NCI-H1092 (cell line): Measurements from ENCODE around the gene CHCHD6.
A peak's percentile ranks its signal among the peaks of the same experiment; 100 is the strongest.

Experiments
- DNase-seq: peaks from one replicate; lab custom pipeline; 2025; lab: John Stamatoyannopoulos, UW

The CHCHD6 gene

GRCh38 chr3:126743350-126743749 lies 39.3 kb downstream of the CHCHD6 start:
- DNase-seq, result no peak

DNA sequence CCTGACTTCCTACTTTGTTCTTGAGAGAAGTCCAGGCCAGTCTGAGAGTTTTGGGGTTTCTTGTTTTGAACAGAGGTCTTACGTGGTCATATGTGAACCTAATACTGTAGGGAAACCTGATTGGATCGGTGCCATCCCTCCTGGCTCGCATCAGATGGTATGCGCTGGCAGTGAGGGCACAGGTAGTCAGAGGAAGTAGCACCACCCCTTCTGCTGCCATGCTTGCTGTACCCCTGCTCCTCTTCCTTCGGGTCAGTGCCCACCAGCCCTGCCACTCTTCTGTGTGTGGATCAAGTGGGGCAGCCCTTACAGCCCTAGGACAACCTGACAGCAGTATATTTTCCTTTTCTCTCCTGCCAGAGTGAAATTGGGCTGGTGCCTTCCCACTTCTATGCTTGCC lies 39.7 kb downstream of the CHCHD6 start:
- no peak for DNase-seq

DNA sequence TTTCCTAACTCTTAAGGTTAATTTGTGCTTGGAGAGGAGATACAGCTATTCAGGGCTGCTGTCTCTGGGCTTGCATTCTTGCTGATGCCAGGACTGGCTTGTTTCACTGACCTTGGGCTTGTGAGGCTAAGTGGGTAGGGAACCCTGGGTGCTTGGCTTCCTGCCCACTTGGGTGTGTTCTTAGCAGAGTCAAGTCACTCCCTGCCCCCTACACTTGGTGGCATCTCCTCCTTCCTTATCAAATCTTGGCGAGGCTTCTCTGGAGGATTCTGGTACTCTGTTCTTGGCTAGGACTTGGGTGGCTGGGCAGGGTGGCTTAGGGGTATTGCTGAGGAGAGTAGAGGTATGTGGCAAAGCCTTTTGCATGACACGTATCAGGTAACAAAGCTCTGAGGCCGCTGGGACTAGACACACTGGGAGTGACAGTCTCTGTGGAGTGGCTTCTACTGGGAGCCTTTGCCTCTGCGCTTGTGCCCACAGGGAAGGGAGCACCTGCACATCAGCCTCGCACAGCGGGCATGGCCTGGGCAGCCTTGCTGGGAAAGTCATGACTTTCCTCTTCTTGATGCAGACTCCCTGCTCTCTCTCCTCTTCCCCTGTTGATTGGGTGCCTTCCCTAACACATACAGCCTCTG lies 41.8 kb downstream of the CHCHD6 start:
- DNase-seq, result no peak

- no peak for DNase-seq
Measured at GRCh38 chr3:126746395-126747177, 42.5 kb downstream of the CHCHD6 start.

DNA sequence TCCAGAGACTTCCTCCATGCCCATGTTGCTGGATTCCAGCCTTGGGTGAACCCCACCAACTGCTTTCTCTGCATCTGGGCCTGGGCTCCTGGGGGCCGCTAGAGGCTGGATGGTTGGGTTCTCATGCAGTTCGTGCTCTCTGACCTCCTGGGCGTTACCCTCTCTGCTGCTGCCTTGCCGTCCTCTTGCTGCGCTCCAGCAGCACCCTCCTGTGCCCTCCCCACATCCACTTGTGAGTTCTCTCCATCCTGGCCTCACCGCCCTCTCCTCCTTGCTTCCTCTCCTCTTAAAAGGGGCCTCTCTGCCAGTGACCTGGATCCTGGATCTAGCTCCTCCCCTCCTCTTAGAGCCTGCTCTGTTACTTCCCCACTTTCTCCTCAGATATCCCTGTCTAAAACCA lies 43.7 kb downstream of the CHCHD6 start:
- no peak for DNase-seq

GRCh38 chr3:126748701-126749546 lies 44.9 kb downstream of the CHCHD6 start:
- no peak for DNase-seq

GRCh38 chr3:126749547-126749875 lies 45.5 kb downstream of the CHCHD6 start:
- DNase-seq, result no peak

DNA sequence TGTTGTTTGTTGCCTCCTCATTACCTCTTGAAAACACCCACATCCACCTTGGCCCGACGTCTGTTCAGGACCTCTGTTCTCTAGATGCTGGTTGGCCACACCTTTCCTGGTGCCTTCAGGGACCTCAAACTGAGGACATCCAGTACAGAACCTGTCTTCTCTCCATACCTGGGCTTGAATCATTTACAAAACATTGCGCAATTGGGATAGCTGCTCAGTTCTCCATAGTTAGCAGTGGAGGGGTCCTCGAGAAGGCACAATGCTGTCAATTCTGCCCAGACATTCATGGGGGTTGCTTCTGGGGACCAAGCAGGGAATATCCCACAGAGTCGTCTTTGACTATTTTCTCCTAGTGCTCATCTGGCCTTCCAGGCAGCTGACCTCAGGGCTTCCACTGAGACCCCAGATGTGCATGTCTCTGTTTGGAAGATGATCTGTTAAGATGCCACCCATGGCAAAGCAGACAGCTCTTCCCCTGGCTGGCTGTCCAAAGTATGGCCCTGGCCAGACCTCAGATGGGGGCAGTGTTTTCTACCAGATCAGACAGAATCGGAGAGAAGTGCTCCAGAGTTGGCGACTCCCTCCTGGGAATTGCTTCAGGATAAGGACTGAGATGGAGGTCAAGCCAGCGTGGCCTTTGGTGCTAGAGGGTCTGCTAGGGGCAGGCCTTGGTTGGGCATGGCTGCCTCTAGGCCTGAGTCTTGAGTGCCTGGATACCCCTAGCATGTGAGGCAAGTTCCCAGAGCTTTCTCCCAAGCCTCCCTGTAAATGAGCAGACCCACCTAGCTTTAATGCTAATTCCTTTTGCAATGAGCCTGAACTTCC lies 46.1 kb downstream of the CHCHD6 start:
- DNase-seq, result no peak

GRCh38 chr3:126750756-126751121 lies 46.7 kb downstream of the CHCHD6 start:
- no peak for DNase-seq

GRCh38 chr3:126751611-126752302 lies 47.7 kb downstream of the CHCHD6 start:
- no peak for DNase-seq

- peak; percentile 53 for DNase-seq
Measured at GRCh38 chr3:126752303-126753190, 48.5 kb downstream of the CHCHD6 start.

DNA sequence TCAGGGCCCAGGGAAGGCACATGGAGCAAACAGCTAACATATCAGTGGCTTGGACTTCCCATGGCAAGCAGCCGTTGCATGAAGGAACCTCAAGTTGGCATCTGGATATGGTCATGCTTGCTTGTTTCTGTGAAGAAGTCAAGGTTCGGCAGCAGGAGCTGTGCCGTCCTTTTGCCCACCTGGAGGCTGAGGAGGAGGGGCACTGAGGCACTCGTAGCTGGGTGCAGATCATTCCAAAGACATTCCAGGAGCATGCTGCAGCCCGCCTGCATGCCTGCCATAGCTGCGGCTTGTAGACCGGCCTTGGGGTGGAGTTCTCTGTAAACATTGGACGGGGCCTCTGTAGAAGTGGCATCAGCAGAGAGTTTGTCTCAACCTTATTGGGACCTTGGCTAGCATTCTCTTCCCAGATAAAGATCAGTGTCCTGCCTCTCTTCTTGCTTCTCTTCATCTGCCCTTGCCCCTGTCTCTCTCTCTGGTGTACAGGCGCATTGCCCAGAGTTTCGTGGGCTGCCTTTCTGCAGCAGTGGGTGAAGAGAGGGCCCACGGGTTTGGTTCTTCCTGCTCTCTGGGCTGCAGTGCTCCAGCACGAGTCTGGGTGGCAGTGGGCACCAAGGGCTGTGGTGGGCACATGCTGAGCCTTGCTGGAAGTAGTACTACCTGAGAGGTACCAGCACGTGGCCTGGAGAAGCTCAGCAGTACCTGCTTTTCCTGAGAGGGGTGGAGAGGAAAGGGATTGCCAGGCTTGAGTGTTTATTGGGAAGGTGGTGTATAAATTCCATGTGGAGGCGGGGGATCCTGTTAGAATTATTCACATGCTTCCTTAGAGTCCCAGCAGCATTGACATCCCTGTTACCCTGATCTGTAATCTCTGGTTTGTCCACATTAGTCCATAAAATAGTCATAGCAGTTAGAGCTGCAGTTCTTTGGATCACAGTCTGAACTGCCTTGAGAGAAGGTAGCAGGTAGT lies 49.4 kb downstream of the CHCHD6 start:
- DNase-seq, result no peak

DNA sequence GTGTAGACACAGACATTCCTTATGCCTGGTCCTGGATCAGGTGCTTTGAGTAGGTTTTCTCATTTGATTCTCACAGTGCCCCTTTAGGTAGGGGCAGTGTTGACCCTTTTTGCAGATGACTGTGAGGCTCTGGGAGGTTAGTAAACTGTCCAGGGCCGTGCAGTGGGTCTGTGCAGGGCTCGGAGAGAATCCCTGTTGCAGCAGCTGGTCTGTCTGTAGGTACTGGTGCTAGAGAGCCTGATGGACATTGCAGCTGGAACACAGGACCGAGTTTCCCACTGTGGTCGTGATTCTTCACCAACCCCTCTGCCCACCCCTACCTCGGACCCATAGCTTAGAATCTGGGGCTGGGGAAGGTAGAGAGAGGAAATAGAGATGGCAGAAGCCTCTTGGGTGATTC lies 51.8 kb downstream of the CHCHD6 start:
- no peak for DNase-seq

- DNase-seq, result no peak
Measured at GRCh38 chr3:126758026-126758425, 54.0 kb downstream of the CHCHD6 start.

- no peak for DNase-seq
Measured at GRCh38 chr3:126758882-126759281, 54.8 kb downstream of the CHCHD6 start.

GRCh38 chr3:126760541-126760940 lies 56.5 kb downstream of the CHCHD6 start:
- DNase-seq, result no peak

DNA sequence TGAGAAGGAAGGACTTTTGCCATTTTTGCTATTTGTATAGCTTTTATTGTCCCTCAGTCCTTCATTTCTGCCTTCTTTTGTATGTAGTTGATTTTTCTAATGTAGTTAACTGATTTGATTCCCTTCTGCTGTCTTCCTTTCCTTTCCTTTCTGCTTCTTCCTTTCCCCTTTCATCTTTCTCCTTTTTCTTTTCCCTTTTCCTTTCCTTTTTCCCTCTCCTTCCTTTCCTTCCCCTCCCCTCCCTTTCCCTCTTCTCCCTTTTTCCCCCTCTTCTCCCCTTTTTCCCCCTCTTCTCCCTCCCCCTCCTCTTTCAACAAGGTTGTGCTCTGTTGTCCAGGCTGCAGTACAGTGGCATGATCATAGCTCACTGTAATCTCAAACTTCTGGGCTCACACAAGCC lies 59.0 kb downstream of the CHCHD6 start:
- DNase-seq, result no peak

DNA sequence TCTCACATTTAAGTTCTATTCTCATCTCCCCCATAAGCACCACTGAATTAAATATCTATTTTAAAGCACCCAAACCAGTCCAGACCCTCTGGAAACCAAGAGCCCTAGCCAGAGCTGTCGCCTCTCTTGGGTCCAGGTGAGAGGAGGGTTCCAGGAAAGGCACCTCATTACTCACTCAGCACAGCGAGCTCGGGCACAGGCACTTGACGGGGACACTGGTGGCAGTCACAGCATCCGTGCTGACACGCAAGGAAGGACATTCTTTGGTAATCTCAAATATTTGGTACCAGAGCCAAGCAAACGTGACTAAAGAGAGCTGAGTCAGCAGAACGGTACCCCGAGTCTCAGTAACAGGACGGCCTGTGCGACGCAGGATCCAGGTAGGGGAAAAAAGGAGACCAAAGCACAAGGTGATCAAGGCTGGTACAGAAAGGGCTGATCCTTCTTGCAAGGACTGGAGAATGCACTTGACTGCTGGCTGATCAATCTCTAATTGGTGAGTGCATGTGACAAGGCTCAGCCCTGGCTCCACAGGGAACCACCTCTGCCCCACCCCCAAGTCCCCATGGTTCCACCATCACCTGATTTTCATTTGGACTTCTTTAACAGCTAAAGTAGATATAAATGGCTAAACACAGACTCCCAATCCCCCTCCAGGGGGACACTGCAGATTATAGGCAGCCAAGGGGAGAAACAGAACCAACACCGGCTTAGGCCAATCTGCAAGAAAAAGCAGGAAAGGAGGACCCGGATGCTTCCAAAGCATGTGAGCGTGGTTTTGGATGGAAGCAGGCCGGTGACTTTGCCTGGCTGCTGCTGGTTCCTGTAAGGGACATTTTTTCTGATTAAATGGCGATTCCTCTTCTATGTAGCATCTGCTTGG lies 61.4 kb downstream of the CHCHD6 start:
- DNase-seq, result no peak
